Measurements from ENCODE around the gene FCRLB.

Gene FCRLB

DNA sequence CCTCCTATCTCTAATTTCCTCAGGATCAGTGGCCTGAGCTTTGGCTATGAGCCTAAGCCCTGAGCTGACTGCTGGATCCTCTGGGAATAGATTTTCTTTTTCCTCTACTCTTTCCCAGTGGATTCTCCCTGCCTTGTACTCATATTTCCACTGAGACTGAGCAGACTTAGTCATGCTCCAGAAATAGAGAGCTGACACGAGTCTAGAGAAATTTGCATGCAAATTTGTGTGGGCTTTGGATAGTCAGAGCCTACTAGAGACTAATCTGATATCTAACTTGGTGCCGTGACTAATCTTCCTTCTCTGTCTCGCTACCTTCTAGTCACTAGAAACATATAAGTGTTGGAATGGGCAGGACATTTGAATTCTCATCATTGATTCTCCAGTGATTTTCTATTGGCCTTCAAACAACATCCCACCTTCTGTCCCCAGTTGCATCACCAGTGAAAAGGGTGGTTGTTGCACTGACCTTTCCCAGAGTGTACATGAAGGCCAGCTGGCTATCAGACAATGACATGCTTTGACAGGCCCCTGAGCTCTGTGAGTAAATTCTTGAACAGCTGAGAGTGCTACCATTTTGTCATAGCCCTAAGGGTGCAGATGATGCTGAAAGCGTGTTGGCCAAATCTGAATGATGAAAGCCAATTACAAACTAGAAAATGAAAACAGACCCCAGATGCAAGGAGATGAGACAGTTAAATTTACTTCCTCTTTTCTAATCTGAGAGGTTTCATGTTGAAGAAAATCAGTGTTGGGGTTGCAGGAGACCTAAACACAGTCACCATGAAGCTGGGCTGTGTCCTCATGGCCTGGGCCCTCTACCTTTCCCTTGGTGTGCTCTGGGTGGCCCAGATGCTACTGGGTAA is 14.6 kb upstream of the FCRLB start, which contains the start of gene FCRLA:
TSS of gene FCRLA (plus strand) at position 748 of the 866 bp plus-strand sequence. CDS start at position 784, 36 bp downstream.
- TF ChIP-seq, protein P1, sequence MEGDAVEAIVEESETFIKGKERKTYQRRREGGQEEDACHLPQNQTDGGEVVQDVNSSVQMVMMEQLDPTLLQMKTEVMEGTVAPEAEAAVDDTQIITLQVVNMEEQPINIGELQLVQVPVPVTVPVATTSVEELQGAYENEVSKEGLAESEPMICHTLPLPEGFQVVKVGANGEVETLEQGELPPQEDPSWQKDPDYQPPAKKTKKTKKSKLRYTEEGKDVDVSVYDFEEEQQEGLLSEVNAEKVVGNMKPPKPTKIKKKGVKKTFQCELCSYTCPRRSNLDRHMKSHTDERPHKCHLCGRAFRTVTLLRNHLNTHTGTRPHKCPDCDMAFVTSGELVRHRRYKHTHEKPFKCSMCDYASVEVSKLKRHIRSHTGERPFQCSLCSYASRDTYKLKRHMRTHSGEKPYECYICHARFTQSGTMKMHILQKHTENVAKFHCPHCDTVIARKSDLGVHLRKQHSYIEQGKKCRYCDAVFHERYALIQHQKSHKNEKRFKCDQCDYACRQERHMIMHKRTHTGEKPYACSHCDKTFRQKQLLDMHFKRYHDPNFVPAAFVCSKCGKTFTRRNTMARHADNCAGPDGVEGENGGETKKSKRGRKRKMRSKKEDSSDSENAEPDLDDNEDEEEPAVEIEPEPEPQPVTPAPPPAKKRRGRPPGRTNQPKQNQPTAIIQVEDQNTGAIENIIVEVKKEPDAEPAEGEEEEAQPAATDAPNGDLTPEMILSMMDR (IDR thresholded peaks at IDR 0.05; ENCODE audit: extremely low read depth, insufficient read depth, missing control alignments), result no peak
- peak; percentile 59 for DNase-seq (ENCODE audit: low spot score)
- in situ Hi-C loops (cut with MboI; ENCODE audit: low pct_unique_long_range_greater_than_20kb, low sequenced_read_pairs, unreplicated experiment), result loop anchor here (25.0 kb wide), 1 partner anchor 519 kb away; the partner anchor contains the start of genes ADAMTS4 and B4GALT3

GRCh38 chr1:161707503-161707902 is 13.8 kb upstream of the FCRLB start:
- no peak for DNase-seq (ENCODE audit: low spot score)
- in situ Hi-C loops (cut with MboI; ENCODE audit: low pct_unique_long_range_greater_than_20kb, low sequenced_read_pairs, unreplicated experiment), result loop anchor here (25.0 kb wide), 1 partner anchor 520 kb away; the partner anchor contains the start of genes ADAMTS4 and B4GALT3
- TF ChIP-seq, protein P1 (IDR thresholded peaks at IDR 0.05; ENCODE audit: extremely low read depth, insufficient read depth, missing control alignments), result no peak

GRCh38 chr1:161709373-161709772 is 12.0 kb upstream of the FCRLB start:
- TF ChIP-seq, protein P1 (IDR thresholded peaks at IDR 0.05; ENCODE audit: extremely low read depth, insufficient read depth, missing control alignments), result no peak
- no peak for DNase-seq (ENCODE audit: low spot score)
- in situ Hi-C loops (cut with MboI; ENCODE audit: low pct_unique_long_range_greater_than_20kb, low sequenced_read_pairs, unreplicated experiment), result loop anchor here (25.0 kb wide), 1 partner anchor 522 kb away; the partner anchor contains the start of genes ADAMTS4 and B4GALT3

DNA sequence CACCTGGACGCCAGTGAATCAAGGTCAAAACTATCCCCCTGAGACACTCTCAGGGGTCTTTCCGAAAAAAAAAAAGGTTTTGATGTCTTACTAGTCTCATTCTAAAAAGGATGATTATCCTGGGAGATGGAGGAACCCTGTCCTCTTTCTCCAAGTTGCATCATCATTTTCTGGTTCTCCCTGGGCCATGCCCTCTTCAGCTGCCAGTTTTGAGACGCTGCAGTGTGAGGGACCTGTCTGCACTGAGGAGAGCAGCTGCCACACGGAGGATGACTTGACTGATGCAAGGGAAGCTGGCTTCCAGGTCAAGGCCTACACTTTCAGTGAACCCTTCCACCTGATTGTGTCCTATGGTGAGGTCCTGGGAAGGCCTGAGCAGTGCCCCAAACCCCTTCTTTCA is 10.8 kb upstream of the FCRLB start:
- in situ Hi-C loops (cut with MboI; ENCODE audit: low pct_unique_long_range_greater_than_20kb, low sequenced_read_pairs, unreplicated experiment), result loop anchor here (25.0 kb wide), 1 partner anchor 523 kb away; the partner anchor contains the start of genes ADAMTS4 and B4GALT3
- DNase-seq (ENCODE audit: low spot score), result no peak
- TF ChIP-seq, protein P1 (IDR thresholded peaks at IDR 0.05; ENCODE audit: extremely low read depth, insufficient read depth, missing control alignments), result no peak

- in situ Hi-C loops (cut with MboI; ENCODE audit: low pct_unique_long_range_greater_than_20kb, low sequenced_read_pairs, unreplicated experiment), result loop anchor here (25.0 kb wide), 1 partner anchor 531 kb away; the partner anchor contains the start of genes ADAMTS4 and B4GALT3
- DNase-seq (ENCODE audit: low spot score), result peak; percentile 17
- TF ChIP-seq, protein P1 (IDR thresholded peaks at IDR 0.05; ENCODE audit: extremely low read depth, insufficient read depth, missing control alignments), result no peak
Observed at GRCh38 chr1:161718559-161719324, 2.6 kb upstream of the FCRLB start.

DNA sequence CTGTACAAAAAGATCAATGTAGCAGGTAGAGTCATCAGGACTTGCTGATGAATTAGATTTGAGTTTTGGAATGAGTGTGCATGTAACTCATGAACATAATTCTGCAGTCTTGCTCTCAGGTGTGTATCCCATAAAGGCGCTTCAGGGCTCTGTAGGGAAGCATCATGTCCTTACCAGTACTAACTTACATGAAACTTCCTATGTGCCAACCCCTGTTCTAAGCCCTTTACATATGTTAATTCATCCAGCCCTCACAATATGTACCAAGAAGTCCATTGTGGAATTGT is 2.1 kb upstream of the FCRLB start:
- TF ChIP-seq, protein P1 (IDR thresholded peaks at IDR 0.05; ENCODE audit: extremely low read depth, insufficient read depth, missing control alignments), result no peak
- in situ Hi-C loops (cut with MboI; ENCODE audit: low pct_unique_long_range_greater_than_20kb, low sequenced_read_pairs, unreplicated experiment), result loop anchor here (25.0 kb wide), 1 partner anchor 532 kb away; the partner anchor contains the start of genes ADAMTS4 and B4GALT3
- DNase-seq (ENCODE audit: low spot score), result no peak

All from GM13977 (cell line).